GM06990 (cell line): ENCODE results near the gene ARHGEF1.
A peak's percentile ranks its signal among the peaks of the same experiment; 100 is the strongest.

Experiments
- DNase-seq: peaks from one replicate; pipeline ENCODE4 v3.0.0-alpha.2; 2011; ENCODE audit not compliant: insufficient read length; ENCODE audit errors: extremely low read depth
- H3K27me3 ChIP-seq: replicated peaks from 2 replicates; pipeline ENCODE4 v1.6.0; 2011; ENCODE audit warnings: low read length; ENCODE audit not compliant: control insufficient read depth, insufficient read depth
- H3K36me3 ChIP-seq: 2 replicates; pipeline ENCODE4 v1.5.1; 2011; ENCODE audit warnings: low read length; ENCODE audit not compliant: control insufficient read depth, insufficient read depth
- H3K4me3 ChIP-seq: replicated peaks from 2 replicates; pipeline ENCODE4 v1.5.1; 2011; ENCODE audit warnings: low read depth, mild to moderate bottlenecking, control low read depth, low read length
- TF ChIP-seq, protein P1 (sequence below): IDR thresholded peaks from 2 replicates; pipeline ENCODE4 v1.5.1; 2011; ENCODE audit warnings: low read length, control low read depth, mild to moderate bottlenecking, inconsistent platforms; ENCODE audit not compliant: insufficient read depth, poor library complexity, severe bottlenecking

Gene ARHGEF1

DNA sequence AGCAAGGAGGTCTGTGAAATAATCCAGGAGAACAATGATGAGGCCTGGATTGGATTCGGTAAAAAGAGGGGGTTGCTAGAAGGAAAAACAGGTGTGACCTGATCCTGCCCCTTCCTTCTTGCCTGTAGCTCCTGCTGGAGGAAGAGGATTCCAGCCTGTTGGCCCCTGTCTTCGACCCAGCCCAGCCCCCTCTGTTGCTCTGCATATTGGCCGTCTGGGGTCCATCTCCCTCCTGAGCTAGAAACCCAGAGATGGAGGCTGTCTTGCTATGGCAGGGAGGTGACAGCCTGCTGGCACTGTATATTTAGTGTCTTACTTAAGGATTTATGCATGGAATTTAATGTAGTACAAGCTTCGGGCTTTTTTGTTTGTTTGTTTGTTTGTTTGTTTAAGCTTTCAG, 31.5 kb upstream of the ARHGEF1 start:
- TF ChIP-seq, protein P1, sequence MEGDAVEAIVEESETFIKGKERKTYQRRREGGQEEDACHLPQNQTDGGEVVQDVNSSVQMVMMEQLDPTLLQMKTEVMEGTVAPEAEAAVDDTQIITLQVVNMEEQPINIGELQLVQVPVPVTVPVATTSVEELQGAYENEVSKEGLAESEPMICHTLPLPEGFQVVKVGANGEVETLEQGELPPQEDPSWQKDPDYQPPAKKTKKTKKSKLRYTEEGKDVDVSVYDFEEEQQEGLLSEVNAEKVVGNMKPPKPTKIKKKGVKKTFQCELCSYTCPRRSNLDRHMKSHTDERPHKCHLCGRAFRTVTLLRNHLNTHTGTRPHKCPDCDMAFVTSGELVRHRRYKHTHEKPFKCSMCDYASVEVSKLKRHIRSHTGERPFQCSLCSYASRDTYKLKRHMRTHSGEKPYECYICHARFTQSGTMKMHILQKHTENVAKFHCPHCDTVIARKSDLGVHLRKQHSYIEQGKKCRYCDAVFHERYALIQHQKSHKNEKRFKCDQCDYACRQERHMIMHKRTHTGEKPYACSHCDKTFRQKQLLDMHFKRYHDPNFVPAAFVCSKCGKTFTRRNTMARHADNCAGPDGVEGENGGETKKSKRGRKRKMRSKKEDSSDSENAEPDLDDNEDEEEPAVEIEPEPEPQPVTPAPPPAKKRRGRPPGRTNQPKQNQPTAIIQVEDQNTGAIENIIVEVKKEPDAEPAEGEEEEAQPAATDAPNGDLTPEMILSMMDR = no peak

DNA sequence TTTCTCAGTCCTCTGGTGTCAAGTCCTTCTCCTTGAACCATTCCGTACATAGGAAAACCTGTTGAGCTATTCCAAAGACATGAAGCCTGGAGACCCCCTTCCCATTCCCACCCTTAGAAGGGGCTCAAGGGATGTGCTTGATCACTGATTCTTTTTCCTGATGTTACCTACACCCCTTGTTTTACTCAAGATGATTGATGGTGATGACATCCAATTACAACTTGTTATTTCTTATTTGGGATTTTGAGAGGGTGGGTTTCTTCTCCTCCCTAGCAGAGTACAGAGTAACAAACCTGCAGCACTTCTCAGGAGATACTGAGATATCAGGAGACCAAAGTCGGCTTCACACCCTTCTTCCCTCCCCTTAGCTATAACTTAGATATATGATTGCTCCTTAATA, 29.6 kb upstream of the ARHGEF1 start:
- TF ChIP-seq, protein P1 = no peak
- DNase-seq = no peak
- no peak overlapping the region for H3K4me3 ChIP-seq
- 0 out of 2 replicates have a peak, but pooled peaks cover 1% of the 10 kb centered on the region for H3K27me3 ChIP-seq
- H3K36me3 ChIP-seq = no peaks in the 10 kb centered on the region

More for the DNA sequence above, 31.5 kb upstream of the ARHGEF1 start:
- Histone ChIP-seq H3K36me3 (no peaks in the 10 kb centered on the region), H3K4me3 (no peak overlapping the region), H3K27me3 (0 out of 2 replicates have a peak, but pooled peaks cover 1% of the 10 kb centered on the region)
- DNase-seq = no peak

DNA sequence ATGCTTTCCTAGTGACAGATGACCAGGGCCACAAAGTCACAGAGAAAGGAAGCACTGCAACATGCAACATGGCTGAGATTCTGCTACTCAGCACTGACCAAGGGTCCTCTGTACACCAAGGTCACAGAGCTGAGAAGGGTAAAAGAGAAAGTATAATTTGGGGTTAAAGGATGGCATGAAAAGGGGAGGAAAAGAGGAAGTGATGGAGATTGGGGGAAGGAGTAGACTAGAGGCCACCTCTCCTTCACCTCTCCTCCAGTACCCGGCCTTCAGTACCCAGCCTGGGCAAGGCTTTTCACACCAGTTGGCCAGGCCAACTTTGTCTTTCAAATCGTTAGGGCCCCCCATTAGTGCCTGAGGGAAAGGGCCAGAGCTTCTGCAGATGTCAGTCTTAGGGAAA, 29.2 kb upstream of the ARHGEF1 start:
- no peak overlapping the region for H3K4me3 ChIP-seq
- no peaks in the 10 kb centered on the region for H3K36me3 ChIP-seq
- DNase-seq = no peak
- 0 out of 2 replicates have a peak, but pooled peaks cover 1% of the 10 kb centered on the region for H3K27me3 ChIP-seq
- TF ChIP-seq, protein P1 = no peak

DNA sequence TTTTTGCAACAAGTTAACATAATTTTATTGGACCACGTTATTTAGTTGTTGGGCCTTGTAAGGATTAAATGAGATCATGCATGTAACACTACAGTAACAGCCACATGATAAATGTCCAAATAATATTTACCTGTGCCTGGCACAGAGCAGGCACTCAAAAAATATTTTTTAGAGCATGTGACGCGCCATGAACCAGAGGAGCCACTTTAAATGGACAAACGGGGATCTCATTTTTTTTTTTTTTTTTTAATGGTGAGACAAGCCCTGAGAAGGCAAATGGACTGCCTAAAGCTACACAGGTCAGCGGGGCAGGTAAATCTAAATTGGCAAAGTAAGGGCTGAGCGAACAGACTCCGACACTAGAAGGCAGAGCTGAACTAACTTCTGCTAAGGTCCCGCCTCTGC, 23.8 kb upstream of the ARHGEF1 start:
- peaks cover 23% of the 10 kb centered on the region for H3K36me3 ChIP-seq
- no peaks in the 10 kb centered on the region for H3K27me3 ChIP-seq
- TF ChIP-seq, protein P1 = peak; percentile 57
- no peak for DNase-seq
- peak overlapping the region; percentile 34 for H3K4me3 ChIP-seq

DNA sequence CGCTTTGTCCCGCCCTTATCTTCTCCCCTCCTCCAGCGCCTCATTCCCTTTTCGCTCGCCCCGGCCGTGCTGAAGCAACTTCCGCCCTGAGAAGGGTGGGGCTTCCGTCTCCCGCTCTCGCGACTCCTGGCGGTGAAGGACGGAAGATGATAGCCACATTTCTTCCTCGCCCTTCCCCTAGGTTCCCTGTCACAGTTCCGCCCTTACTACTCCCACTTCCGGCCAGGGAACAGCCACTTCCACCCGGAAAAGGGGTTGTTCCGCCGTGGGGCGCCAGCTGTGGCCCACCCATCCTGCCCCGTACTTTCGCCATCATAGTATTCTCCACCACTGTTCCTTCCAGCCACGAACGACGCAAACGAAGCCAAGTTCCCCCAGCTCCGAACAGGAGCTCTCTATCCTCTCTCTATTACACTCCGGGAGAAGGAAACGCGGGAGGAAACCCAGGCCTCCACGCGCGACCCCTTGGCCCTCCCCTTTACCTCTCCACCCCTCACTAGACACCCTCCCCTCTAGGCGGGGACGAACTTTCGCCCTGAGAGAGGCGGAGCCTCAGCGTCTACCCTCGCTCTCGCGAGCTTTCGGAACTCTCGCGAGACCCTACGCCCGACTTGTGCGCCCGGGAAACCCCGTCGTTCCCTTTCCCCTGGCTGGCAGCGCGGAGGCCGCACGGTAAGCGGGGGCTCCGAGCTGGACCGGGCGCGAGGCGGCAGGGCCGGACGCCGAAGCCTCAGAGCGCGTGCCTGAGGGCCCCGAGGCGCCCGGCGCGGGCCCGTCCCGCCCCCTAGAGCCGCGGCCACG, 23.2 kb upstream of the ARHGEF1 start, which contains the start of gene RPS19:
Gene RPS19 (plus strand): TSS at position 638 of the 801 bp plus-strand sequence. CDS start 520 bp downstream, outside the sequence.
- peaks cover 29% of the 10 kb centered on the region for H3K36me3 ChIP-seq
- peak within 1 kb of the TSS; percentile 89 for H3K4me3 ChIP-seq
- TF ChIP-seq, protein P1 = no peak
- no peaks in the 10 kb centered on the region for H3K27me3 ChIP-seq
- DNase-seq = peak; percentile 97
